Measurements from ENCODE around the gene SPPL3.

The SPPL3 gene

DNA sequence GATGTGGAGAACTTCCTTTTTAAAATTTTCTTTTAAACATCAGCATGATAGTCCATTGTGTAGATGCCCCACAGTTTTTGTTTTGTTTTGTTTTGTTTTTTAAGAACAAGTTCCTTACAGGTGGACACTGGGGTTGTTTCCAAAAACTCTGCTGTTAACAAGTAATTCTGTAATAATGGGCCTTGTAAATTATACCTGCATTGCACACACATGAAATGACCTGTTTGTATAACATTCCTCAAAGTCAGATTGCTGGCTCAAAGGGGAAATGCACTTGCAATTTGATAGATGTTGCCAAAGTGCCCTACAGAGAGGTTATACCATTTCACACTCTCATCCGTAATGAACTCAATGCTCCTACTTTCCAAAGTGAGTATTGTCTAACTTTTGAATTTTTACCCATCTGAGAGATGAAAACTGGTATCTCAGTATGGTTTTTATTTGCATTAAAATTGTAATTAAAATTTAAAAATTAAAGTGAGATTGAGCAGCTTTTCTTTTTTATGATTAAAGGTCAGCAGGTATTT lies 89.2 kb downstream of the SPPL3 start:
- Histone ChIP-seq H3K4me3 (no peak overlapping the region), H3K4me1 (peaks cover 0 to 10% (median 0%) of the 10 kb centered on the region in 4 donors), H3K36me3 (peaks cover 0 to 3% (median 3%) of the 10 kb centered on the region in 3 donors), H3K9me3 (no peaks in the 10 kb centered on the region), H3K27me3 (no peaks in the 10 kb centered on the region), H3K27ac (no peak overlapping the region)
- TF ChIP-seq, protein P1, sequence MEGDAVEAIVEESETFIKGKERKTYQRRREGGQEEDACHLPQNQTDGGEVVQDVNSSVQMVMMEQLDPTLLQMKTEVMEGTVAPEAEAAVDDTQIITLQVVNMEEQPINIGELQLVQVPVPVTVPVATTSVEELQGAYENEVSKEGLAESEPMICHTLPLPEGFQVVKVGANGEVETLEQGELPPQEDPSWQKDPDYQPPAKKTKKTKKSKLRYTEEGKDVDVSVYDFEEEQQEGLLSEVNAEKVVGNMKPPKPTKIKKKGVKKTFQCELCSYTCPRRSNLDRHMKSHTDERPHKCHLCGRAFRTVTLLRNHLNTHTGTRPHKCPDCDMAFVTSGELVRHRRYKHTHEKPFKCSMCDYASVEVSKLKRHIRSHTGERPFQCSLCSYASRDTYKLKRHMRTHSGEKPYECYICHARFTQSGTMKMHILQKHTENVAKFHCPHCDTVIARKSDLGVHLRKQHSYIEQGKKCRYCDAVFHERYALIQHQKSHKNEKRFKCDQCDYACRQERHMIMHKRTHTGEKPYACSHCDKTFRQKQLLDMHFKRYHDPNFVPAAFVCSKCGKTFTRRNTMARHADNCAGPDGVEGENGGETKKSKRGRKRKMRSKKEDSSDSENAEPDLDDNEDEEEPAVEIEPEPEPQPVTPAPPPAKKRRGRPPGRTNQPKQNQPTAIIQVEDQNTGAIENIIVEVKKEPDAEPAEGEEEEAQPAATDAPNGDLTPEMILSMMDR (IDR thresholded peaks at IDR 0.05) = no peak
- intact Hi-C loops (cut with DNase I; ENCODE audit: low total_unique reads) = no loop called here
- no peak for DNase-seq

DNA sequence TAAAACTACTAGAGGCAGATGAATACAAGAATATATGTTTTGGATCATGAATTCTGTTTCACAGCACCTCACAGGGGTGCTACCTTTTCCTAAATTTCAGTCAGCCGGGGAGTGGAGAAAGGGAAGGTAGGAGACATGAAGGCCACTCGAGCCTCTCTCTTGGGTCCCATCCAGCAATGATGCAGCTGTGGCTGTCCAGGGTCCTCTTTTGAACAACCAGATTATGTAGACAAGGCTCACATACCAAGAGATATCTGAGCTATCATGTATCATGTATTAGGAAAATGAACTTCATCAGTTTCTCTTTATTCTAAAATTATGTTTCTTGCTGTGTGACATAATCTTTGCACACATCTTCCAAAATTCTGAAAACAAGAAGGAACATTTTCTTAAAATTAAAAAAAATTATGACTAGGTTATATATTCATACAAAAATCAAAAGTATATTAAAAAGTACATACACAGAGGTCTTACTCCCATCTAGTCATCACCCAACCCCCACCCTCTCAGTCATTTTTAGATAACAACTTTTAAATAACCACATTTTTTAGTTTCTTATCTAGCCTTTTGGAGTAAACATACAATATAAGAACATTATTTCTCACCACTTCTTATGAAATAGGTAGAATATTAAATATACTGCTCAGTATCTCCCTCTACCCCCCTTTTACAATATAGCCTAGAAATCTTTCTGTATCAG lies 89.8 kb downstream of the SPPL3 start:
- H3K36me3 ChIP-seq = peaks cover 0 to 9% (median 8%) of the 10 kb centered on the region in 3 donors
- no peak overlapping the region for H3K4me3 ChIP-seq
- peaks cover 0 to 10% (median 0%) of the 10 kb centered on the region in 4 donors for H3K4me1 ChIP-seq
- no peaks in the 10 kb centered on the region for H3K27me3 ChIP-seq
- DNase-seq = no peak
- intact Hi-C loops (cut with DNase I; ENCODE audit: low total_unique reads) = no loop called here
- H3K27ac ChIP-seq = no peak overlapping the region
- TF ChIP-seq, protein P1 (IDR thresholded peaks at IDR 0.05) = no peak
- H3K9me3 ChIP-seq = no peaks in the 10 kb centered on the region

DNA sequence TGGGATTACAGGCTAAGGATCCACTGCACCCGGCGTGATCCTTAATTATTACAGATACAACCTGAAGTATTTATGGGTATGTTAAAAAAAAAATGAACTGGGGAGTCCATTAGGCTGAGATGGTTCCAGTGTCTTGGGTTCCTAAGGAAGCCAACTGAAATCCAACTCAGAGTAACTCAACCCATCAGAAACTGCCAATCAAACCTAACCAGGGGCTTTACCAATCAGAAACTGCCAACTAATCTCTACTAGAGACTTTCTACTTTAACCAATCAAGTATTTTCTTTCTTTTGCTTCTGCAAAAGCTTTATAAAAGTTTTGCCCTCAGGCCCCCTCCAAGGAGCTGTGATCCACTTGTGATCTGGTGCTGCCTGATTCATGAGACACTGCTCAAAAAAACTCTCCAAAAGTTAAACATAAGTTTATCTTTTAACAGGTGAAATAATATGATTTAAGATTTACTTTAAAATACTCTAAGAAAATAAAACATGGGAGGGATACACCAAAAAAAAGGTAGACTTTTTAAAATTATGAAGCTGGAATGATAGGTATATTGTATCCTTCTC lies 90.5 kb downstream of the SPPL3 start:
- intact Hi-C loops (cut with DNase I; ENCODE audit: low total_unique reads) = no loop called here
- TF ChIP-seq, protein P1 (IDR thresholded peaks at IDR 0.05) = no peak
- Histone ChIP-seq H3K27ac (no peak overlapping the region), H3K36me3 (peaks cover 4 to 15% (median 8%) of the 10 kb centered on the region in 3 donors), H3K27me3 (no peaks in the 10 kb centered on the region), H3K4me1 (peaks cover 0 to 10% (median 0%) of the 10 kb centered on the region in 4 donors), H3K4me3 (no peak overlapping the region), H3K9me3 (no peaks in the 10 kb centered on the region)
- DNase-seq = no peak

DNA sequence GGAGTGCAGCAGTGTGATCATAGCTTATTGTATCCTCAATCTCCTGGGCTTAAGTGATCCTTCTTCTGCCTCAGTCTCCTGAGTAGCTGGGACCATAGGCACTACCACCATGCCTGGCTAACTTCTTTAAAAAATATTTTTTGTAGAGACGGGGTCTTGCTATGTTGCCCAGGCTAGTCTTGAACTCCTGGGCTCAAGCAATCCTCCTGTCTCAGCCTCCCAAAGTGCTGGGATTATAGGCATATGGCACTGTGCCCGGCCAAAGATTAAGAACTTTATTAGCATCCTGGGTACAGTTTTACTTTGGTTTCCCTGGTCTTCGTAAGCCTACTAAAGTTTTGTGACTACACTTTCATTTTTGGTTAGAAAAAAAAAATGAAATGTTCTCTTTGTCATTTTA lies 94.1 kb downstream of the SPPL3 start:
- no peak overlapping the region for H3K27ac ChIP-seq

DNA sequence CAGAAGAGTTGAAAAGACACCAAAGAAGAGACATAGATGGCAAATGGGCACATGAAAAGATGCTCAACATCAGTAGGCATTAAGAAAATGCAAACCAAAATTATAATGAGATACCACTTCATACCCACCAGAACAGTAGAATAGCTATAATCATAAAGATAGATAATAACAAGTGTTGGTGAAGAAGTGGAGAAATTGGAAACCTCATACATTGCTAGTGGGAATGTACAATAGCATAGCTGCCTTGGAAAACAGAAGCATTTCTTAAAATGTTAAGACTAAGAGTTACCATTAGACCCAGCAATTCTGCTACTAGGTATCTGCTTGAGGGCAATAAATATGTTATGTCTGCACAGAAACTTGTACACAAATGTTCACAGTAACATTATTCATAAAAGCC lies 99.7 kb downstream of the SPPL3 start:
- Histone ChIP-seq H3K9me3 (no peaks in the 10 kb centered on the region), H3K27me3 (no peaks in the 10 kb centered on the region), H3K4me3 (no peak overlapping the region), H3K27ac (no peak overlapping the region), H3K4me1 (peaks cover 0 to 30% (median 4%) of the 10 kb centered on the region in 4 donors), H3K36me3 (peaks cover 0 to 7% (median 4%) of the 10 kb centered on the region in 3 donors)
- DNase-seq = no peak
- TF ChIP-seq, protein P1 (IDR thresholded peaks at IDR 0.05) = no peak
- intact Hi-C loops (cut with DNase I; ENCODE audit: low total_unique reads) = no loop called here

More for the DNA sequence above, 94.1 kb downstream of the SPPL3 start:
- H3K9me3 ChIP-seq = no peaks in the 10 kb centered on the region
- no peaks in the 10 kb centered on the region for H3K27me3 ChIP-seq
- TF ChIP-seq, protein P1 (IDR thresholded peaks at IDR 0.05) = no peak
- no peak for DNase-seq
- intact Hi-C loops (cut with DNase I; ENCODE audit: low total_unique reads) = no loop called here
- H3K4me1 ChIP-seq = peaks cover 0 to 8% (median 0%) of the 10 kb centered on the region in 4 donors
- no peak overlapping the region for H3K4me3 ChIP-seq
- H3K36me3 ChIP-seq = peaks cover 4 to 15% (median 8%) of the 10 kb centered on the region in 3 donors

All from tibial artery (tissue), 4 donors.